Measurements from ENCODE around the gene MPDZ.

DNA sequence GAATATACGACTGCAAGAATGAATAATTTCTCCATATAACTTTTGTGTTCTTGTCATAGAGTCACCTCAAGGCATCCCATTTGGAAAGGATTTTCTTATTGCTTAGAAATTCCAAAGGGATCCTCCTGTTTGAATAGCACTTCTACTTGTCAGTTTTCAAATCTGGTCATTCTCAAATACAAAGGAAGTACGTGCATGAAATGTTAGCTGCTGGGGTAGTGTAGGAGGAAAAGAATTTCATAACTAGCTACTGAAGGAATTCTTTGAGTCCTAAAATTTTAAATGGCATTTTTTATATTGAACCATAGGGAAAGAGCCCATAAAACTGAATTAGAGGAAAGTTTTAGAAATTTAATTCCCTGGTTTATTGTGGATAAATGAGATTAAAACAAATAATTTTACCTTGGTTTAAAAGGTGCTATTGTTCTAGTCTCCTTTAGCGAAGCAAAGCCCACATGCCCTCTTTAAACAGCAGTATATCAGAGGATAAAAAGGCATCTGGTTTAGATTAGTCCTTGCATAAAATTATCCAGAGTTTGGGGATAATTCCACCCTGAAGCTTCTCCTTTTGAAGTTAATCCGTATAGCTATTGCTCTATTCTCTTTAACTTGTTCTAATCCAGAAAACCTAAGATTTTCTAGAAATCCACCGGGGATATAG is 2.0 kb upstream of the MPDZ start:
- TF ChIP-seq ZNF384 (IDR thresholded peaks at IDR 0.05) (no peak), SUZ12 (IDR thresholded peaks at IDR 0.05) (no peak), FOXK2 (IDR thresholded peaks at IDR 0.05) (no peak), SP1 (IDR thresholded peaks at IDR 0.05) (no peak), ARNT (IDR thresholded peaks at IDR 0.05) (no peak), ELF4 (IDR thresholded peaks at IDR 0.05) (no peak), BHLHE40 (IDR thresholded peaks at IDR 0.05; ENCODE audit: borderline replicate concordance) (no peak), LEF1 (IDR thresholded peaks at IDR 0.05; ENCODE audit: borderline replicate concordance) (no peak)
